DMS 273 (cell line): ENCODE measurements around the gene KCTD8.

ENCODE experiments used
- DNase-seq: peaks from one replicate; lab custom pipeline; 2025; ENCODE audit not compliant: unreplicated experiment; lab: John Stamatoyannopoulos, UW

KCTD8 gene

DNA sequence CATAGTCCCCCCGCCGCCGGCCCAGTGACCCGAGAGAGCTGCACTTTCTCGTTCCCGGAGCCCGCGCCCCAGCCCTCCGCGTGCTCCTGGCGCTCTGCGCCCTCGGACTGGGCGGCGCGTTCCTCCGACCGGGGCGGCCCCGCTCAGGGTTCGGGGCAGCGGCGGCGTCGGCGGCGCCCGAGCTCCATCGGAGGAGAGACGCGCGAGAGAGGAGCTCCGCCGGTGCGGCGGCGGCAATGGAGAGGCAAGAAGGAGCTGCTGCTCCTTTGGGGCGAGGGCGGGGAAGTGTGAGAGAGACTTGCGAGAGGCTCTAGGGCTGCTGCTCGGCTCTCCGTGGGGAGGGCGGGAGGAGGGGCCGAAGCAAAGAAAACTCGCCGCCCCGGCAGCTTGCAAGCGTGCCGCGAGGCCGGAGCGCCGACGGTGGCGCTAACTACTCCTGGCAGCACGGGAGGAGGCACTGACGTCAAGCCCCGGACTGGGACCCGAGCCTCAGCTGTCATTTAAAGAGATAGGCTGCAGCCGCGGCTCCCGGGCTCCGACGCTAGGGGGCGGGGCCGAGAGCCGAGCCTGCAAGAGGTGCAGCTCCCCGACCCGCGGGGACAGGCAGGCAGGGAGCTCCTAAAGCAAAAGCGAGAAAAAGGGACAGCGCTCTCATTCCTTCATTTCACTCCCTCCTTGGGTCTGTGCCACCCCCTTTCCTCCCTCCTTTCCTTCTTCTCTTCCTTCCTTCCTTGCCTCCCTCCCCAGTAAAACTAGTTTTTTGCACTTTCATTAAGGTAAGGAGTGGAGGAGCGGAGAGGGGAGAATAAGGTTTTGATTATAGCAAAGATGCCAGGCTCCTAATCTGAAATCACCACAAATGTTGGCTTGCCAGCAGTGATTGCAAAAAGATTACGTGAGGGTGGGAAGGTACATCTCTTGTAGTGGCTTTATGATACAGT is at the start of gene KCTD8:
Gene KCTD8, minus strand, starts transcription at position 289 of the 941 bp plus-strand sequence.
- DNase-seq: peak; percentile 88

DNA sequence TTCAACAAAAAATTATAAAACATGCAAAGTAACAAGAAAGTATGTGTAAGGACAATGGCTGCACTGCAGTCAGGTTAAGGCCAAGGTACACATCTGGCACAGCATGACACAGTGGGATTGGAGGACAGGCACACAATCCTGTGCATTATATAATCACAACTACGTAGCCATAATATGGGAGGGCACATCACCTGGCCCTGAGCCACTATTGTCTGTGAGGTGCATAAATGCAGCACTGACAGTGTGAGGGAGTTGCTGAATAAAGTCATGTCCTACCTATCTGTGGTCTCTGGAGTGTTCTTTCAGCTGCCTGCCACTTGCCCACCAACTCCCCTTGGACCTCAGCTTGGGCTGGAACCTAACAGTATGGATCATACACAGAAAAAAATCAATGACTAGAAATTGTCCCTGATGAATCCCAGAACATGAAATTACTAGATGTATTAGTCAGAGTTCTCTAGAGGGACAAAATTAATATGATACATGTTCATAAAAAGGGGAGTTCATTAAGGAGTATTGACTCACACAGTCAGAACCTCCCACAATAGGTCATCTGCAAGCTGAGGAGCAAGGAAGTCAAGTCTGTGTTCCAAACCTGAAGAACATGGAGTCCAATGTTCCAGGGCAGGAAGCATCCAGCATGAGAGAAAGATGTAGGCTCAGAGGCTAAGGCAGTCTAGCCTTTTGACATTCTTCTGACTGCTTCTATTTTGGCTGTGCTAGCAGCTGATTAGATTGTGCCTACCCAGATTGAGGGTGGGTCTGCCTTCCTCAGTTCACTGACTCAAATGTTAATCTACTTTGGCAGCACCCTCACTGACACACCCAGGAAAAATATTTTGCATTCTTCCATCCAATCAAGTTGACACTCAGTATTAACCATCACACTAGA is 46.4 kb upstream of the KCTD8 start:
- no peak for DNase-seq

DNA sequence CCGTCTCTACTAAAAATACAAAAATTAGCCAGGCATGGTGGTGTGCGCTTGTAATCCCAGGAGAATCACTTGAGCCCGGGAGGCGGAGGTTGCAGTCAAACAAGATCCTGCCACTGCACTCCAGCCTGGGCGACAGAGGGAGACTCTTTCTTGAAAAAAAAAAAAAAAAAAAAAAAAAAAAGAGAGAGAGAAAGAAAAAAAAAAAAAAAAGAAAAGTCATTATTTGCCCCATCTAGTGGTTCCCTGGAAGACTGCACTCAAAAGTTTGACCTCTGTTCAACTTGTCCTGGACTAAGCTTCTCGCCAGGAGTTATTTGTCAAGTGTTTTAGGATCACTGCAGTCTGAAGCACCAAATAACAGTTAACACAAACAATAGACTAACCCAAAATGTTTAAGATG is 45.3 kb upstream of the KCTD8 start:
- peak; percentile 3 for DNase-seq

DNA sequence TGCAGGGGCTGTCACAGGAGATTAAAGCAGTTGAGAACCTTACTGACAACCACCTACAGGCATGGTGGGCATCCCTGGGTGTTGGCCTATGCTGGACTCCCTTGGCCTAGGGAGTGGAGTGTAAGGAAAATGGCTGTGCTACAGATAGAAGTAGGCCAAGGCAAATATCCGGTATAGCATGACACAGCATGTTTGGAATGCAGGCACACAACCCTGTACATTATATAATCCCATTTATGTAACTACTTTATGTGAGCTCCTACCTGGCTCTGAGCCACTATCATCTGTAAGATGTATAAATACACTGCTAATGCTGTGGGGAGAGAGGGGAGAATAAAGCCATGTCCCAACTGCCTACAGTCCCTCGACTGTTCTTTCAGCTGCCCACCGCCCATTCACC is 38.7 kb upstream of the KCTD8 start:
- no peak for DNase-seq

DNA sequence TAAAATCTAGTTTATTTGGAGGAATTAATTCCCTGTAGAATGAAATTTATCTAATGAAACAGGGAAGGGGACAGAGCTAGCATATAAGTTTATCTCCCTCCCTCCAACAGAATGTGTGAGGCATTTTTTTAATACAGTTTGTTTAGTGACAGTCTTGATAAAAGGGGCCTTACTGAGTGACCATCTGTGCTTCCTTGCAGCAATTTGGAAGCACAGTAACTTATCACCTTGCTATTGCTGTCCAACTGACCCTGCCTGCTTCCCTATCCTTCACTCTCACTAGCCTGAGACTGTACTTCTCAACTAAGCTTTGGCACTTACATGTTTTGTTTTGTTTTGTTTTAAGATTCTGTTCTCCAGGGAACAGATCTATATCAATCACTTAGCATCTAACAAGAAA is 31.1 kb upstream of the KCTD8 start:
- DNase-seq: no peak

DNA sequence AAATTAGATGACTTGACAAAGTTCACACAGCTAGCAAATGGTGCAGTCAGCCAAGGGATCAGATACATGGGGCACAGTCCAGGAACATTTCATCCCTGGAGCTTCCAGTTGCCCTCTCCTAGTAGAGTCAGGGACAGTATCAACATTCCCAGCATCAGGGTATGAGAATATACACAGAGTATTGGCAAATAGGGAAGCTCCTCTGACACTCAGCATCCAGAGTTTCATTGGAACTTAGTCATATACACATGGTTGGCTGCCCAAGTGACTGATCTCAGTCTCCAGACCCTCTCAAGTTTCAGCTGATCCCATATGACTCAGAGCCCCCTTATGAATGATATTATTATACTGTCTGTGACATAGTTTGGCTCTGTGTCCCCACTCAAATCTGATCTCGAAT is 13.7 kb upstream of the KCTD8 start:
- no peak for DNase-seq

DNA sequence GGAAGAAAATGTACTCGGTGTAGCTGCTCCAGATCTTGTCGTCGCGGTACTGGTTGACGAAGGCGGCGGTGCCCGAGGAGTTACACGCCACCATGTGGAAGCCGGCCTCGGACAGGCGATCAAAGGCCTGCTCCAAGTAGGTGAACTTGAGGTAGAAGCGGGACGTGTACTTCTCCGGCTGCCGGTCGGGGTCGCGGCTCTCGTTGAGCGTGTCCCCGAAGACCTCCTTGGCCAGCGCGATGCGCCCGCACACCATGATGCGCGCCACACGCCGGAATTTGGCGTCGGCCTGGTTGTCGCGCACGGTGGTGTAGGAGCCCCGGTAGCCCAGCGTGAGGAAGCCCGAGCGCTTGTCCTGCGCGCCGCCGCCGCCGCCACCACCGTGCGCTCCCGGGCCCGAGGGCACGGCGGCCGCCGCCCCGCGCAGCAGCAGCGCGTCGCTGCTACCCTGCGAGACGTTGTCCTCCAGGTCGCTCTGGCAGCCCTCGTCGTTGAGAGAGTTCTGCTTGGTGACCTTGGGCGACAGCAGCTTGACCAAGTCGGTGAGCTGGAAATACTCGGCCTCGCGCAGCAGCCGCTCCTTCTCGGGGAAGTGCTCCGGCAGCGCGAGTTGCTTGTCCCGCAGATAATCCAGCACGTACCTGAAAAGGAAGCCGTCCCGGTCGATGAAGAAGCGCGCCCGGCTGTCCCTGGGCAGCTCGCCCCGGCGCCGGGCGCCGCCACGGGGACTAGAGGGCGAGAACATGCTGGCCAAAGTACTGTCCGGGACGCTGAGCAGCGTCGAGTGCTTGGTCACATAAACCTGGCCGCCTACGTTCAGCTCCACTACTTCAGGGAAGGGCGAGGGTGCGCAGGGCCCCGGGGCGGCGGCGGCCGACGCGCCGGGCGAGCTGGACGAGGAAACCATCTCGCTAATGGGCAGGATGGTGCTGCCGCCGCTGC is 775 bp downstream of the KCTD8 start:
- DNase-seq: peak; percentile 38

DNA sequence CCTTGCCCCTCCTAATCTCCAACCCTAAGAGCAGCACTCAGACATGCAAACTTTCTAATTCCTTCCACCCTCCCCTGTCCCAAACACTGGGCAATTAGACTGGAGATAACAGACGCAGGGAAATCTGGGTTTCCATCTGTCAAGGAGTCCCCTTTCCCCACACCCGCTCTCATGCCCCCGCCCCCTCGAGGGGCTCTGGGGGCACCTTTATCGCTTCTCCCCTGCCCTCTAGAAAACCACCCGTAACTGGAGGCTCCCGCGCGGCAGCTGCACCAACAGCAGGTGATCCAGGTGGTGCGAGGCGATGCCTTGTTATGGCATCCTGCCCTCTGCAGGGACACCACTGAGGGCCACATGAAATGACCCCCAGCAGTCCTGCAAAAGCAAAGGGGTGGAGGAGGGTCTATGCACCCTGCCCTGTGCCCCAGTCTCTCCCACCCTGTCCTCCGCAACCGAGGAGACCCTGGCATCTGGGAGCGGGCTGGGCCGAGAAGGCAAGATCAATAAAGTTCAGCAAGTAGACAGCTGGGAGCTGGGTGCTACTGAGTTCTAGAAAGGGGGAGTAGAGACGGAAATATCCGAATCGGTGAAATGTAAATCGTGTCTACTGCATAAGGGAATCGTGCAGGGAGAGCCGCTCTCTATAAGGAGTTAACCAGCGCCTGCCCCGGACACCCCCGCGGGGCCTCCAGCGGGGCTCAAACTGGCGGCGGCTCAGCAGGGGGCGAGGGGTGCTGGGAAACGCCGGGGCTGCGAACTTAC is 1.6 kb downstream of the KCTD8 start:
- peak; percentile 22 for DNase-seq

DNA sequence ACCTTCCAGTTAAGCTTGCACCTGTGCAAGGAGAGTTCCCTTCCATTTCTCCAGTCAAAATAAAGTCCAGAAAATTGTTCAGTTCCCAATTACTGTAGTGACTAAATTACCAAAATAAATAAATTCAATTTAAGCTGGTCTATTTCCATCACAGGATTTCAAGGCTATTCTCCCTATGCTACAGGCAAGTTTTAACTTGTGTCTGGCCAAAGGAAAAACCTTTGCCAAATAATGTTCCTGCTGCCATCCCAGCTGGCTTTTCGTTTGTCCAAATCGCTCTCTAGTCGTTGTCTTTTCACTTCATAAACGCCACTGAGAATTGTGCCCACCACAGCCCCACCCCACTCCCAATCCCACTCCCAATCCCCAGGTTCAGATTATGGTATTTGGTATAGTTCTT is 2.4 kb downstream of the KCTD8 start:
- DNase-seq: no peak

DNA sequence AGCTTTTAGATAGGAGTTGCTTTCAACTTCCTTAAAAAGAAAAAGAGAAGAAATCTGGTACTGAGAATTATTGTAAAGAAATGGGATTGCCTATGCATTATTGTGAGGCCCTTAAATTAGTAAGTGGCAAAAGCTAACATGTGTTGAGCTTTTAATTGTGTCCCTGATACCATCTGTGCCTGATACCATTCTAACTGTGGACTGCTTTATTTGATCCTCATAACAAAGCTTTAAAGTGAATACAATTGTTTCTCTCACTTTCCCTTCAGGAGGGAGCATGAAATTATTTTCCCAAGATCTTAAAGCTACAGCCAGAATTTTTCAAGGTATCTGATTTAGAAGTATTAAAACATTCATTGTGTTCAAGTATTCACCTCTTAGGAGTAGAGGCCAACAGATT is 9.9 kb downstream of the KCTD8 start:
- DNase-seq: no peak

DNA sequence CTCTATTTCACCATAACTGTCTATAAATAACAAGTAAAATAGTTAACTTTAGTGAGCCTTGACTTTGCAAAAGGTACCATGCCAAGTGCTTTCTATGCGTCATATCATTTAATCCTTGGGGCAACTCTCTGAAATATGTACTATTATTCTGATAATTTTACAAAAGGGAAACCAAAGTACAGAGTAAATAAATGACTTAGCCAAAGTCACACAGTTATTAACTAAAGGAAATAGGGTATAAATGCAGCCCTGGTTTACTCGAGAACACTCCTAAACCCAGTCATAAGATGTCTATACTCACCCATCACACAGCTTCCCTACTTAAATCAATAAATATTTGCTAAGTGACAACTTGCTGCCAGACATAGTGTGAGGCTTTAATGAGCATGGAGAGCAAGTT is 14.4 kb downstream of the KCTD8 start:
- no peak for DNase-seq

DNA sequence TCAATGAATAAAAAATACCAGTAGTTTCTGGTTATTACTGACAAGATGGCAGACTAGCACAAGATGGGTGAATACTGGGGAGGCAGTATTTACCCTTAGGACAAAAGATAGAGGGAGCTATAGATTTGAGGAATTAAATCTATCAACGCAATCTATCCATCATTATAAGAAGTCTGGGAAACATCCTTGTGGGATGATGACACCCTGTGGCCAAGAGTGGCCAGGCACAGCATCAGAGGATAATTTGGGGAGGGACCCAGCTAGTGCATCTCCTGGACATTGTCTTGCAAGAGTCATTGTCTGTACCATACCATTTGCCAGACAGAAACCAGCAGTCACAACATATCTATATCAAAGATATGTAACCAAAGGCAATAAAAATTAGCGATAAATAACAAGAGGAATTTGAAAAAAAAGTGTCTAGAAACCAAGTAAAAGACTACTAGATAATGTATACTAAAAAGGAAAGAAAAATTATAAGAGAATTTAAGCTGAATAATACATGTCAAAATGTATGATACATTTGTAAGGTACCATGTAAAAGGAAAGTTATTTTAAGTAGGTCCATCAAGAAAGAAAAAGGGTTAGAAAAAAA is 22.9 kb downstream of the KCTD8 start:
- peak; percentile 21 for DNase-seq

DNA sequence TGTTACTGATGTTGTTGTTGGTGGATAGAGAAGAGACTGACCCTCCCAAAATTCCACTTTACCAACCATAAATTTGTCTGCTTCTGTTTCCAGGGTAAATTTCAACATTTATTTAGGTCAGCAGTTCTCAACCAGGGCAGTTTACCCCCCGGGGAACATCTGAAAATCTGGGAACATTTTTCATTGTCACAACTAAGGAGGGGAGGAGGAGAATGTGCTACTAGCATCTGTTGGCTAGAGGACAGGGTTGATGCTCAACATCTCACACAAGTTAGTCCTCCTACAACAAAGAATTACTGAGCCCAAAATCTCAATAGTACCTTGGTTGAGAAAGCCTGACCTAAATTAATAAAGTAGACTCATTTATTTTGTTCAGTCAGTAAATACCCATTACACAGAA is 25.7 kb downstream of the KCTD8 start:
- DNase-seq: no peak

DNA sequence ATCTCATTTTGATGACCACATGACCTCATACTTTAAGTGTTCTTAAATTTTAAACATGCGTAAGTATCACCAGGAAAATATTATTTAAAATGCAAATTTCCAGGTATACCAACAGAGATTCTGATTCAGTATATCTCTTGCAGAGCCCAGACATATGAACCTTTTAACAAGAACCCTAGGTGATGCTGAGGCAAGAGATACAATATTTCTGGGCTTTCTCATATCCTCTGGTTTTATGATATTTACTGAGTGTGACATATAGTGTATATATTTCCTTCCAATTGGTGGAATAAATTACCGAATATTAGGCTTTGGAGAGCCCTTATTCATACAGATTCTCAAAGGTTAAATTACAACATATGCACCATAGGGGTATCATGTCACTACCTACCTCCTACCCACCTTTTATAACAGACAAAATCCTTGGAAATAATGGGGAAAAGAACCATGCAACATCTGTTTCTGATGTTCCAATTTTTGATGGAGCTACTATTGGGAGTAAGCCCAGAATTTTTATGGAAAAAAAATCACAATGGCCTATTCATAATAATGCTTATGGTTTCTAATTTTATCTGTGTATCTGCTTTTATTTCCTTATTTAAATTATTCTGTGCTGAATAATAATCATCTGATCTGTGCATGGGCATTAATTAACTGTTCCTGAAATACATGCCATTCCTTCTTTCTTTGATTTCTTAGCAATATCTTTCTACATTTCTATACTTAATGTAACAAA is 27.1 kb downstream of the KCTD8 start:
- no peak for DNase-seq

DNA sequence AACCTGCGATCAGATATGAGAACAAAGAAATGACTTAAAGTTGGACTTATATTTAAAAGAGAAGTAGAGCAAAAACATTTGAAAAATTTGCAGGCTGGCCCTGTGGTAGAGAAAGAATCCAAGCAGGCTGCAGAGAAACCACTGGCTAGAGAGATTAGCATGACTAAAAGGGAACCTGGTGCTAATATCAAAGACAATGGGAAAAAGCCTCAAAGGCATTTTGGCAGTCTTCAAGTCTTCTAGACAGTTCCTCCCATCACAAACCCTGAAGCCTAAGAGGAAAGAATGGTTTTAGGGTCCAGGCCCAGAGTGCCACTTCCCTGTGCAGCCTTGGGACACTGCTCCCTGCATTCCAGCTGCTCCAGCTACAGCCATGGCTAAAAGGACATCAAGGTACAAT is 33.4 kb downstream of the KCTD8 start:
- no peak for DNase-seq

DNA sequence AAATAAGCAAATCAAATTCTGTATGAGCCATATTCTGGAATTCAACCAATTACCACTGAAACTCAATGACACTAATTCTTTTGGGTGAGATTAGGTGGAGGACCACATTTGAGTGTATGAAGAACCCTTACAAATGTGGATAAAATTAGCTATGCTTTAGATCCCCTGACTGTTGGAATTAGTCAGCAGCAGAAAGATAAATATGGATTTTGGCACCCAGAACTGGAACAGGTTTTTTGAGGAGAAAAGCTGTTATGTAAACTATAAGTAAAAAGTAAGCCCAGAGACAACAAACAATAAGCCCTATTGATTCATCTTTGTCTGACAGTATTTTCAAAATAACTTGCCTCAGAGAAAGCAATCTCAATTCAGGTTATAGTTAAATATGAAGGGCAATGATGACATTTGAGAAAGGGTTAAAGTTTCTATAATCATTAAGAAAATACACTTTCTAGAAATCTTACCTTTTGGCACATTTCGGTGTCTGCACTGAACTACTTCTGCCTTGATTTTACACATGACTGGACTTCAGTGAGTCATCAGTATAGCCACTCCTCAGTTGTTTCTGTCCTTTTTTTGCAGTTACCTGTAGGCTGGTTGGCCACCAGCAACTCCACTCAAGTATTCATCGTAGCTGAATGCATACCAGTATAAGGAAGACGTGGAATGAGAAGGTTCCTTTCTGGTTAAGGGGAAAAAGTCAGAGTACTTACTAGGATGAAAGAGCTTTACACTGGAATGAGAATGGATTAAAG is 80.0 kb downstream of the KCTD8 start:
- no peak for DNase-seq

DNA sequence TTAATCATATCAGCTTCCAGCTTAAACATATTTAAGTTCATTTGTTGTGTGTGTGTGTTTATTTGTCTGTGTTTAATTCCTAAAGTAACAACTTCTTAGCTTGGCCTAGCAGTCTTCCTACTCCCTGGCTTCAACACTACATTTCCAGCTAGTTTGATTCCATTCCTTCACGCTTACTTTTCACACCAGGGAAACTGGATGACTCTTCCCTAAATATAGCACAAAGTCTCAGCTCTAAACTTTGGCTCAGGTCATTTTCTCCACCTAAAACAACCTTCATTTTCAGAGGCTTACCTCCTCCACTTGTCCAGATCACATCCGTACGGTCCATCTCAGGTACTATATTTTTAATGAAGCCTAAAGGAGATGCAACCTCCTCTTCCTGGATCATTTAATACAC is 94.4 kb downstream of the KCTD8 start:
- DNase-seq: no peak

DNA sequence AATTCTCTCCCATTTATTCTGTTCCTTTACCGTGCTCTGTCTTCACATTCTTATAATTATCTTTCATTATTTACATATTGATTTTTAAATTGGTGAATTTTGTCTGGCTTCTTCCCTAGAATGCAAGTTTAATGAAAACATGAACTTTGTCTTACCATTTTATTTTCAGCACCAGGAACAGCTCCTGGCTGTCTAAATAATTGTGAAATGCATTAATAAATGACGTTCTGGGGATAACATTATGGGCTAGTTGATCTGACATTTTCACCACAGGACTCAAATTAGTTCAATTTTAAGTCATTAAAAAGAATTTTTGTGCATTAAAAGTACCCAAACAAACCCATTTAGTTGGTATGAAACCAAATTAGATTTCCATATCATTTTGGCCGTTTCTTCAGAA is 97.5 kb downstream of the KCTD8 start:
- no peak for DNase-seq
